ENCODE data around the gene TTC9. TPM values are rescaled to one million over a fixed set of nuclear protein-coding genes. Genes with fewer than 3 reads are reported as not detected.
A peak's percentile ranks its signal among the peaks of the same experiment; 100 is the strongest.

TTC9 gene
- total and polyA plus RNA-seq, 7 donors: 0.16 to 3.6 (median 0.66) TPM; not detected in 1

- H3K9me3 ChIP-seq: no peaks in the 10 kb centered on the region
- no peak for DNase-seq
- WGBS, 2 donors: 67 to 70% methylated on average over 1 of the region's 1 CpG
- H3K36me3 ChIP-seq: peaks cover 6 to 24% (median 18%) of the 10 kb centered on the region in 4 donors
- H3K4me1 ChIP-seq: peaks cover 0 to 18% (median 13%) of the 10 kb centered on the region in 4 donors
- no peaks in the 10 kb centered on the region for H3K27me3 ChIP-seq
- TF ChIP-seq EP300 (IDR thresholded peaks at IDR 0.05) (no peak), POLR2AphosphoS5 (IDR thresholded peaks at IDR 0.05) (no peak), POLR2A (IDR thresholded peaks at IDR 0.05) (no peak), CTCF (IDR thresholded peaks at IDR 0.05) (no peak)
- intact Hi-C loops (cut with DNase I): no loop called here
- no peak overlapping the region for H3K27ac ChIP-seq
- H3K4me3 ChIP-seq: peak overlapping the region; percentile 63 to 88 (median 83)
Measured at GRCh38 chr14:70599345-70599744, 42.4 kb upstream of the TTC9 start.

GRCh38 chr14:70600382-70601157 lies 41.1 kb upstream of the TTC9 start, which contains the start of gene MED6:
Gene MED6, minus strand, starts transcription at chr14:70600655. Its CDS starts 18 bp downstream, at chr14:70600637.
- Histone ChIP-seq H3K9me3 (no peaks in the 10 kb centered on the region), H3K36me3 (peaks cover 0 to 12% (median 9%) of the 10 kb centered on the region in 4 donors), H3K27ac (peak within 1 kb of the TSS; percentile 70 to 79 (median 78)), H3K27me3 (no peaks in the 10 kb centered on the region), H3K4me1 (peaks cover 0 to 18% (median 13%) of the 10 kb centered on the region in 4 donors), H3K4me3 (peak within 1 kb of the TSS; percentile 63 to 88 (median 83))
- TF ChIP-seq POLR2AphosphoS5 (IDR thresholded peaks at IDR 0.05) (peak; percentile 66 to 79 (median 67)), CTCF (IDR thresholded peaks at IDR 0.05) (no peak), POLR2A (IDR thresholded peaks at IDR 0.05) (no peak), EP300 (IDR thresholded peaks at IDR 0.05) (no peak)
- intact Hi-C loops (cut with DNase I): loop anchor here (2.0 kb wide), 1 partner anchor 216 kb away; no protein-coding TSS in a partner anchor
- peak; percentile 97 for DNase-seq
- WGBS, 2 donors: 1 to 2% methylated on average over 43 of the region's 43 CpGs

GRCh38 chr14:70601162-70601561 lies 40.6 kb upstream of the TTC9 start:
- H3K9me3 ChIP-seq: no peaks in the 10 kb centered on the region
- H3K36me3 ChIP-seq: peaks cover 0 to 6% (median 4%) of the 10 kb centered on the region in 4 donors
- H3K4me1 ChIP-seq: peaks cover 0 to 18% (median 13%) of the 10 kb centered on the region in 4 donors
- H3K27ac ChIP-seq: peak overlapping the region; percentile 70 to 79 (median 78)
- intact Hi-C loops (cut with DNase I): loop anchor here (2.0 kb wide), 1 partner anchor 216 kb away; no protein-coding TSS in a partner anchor
- WGBS, 2 donors: 38 to 41% methylated on average over 3 of the region's 3 CpGs
- TF ChIP-seq EP300 (IDR thresholded peaks at IDR 0.05): no peak
- no peak for TF ChIP-seq CTCF (IDR thresholded peaks at IDR 0.05)
- no peak for DNase-seq
- peak overlapping the region in 3 of 4 donors; percentile 63 to 88 (median 83) for H3K4me3 ChIP-seq
- H3K27me3 ChIP-seq: peaks cover 0 to 3% (median 0%) of the 10 kb centered on the region in 3 donors

GRCh38 chr14:70602254-70602653 lies 39.5 kb upstream of the TTC9 start:
- H3K36me3 ChIP-seq: no peaks in the 10 kb centered on the region
- TF ChIP-seq POLR2A (IDR thresholded peaks at IDR 0.05) (no peak), CTCF (IDR thresholded peaks at IDR 0.05) (no peak), EP300 (IDR thresholded peaks at IDR 0.05) (no peak), POLR2AphosphoS5 (IDR thresholded peaks at IDR 0.05) (no peak)
- no peaks in the 10 kb centered on the region for H3K9me3 ChIP-seq
- H3K4me3 ChIP-seq: no peak overlapping the region
- WGBS, 2 donors: 78 to 92% methylated on average over 2 of the region's 2 CpGs
- H3K4me1 ChIP-seq: peaks cover 0 to 18% (median 13%) of the 10 kb centered on the region in 4 donors
- peaks cover 0 to 8% (median 0%) of the 10 kb centered on the region in 3 donors for H3K27me3 ChIP-seq
- DNase-seq: no peak
- intact Hi-C loops (cut with DNase I): no loop called here
- no peak overlapping the region for H3K27ac ChIP-seq
